GM12873 (cell line): Measurements from ENCODE around the gene PPP1R14C.

ENCODE experiments used
- CTCF ChIP-seq: IDR thresholded peaks from 2 replicates; pipeline ENCODE4 v1.5.1; 2012; ENCODE audit warnings: low read depth, mild to moderate bottlenecking, moderate library complexity, low read length, control low read depth; ENCODE audit not compliant: insufficient read depth; ENCODE audit errors: missing control alignments

Gene PPP1R14C

GRCh38 chr6:150189122-150189521 is 46.3 kb downstream of the PPP1R14C start:
- no peak for TF ChIP-seq CTCF

- TF ChIP-seq CTCF: no peak
These were observed 49.0 kb downstream of the PPP1R14C start for GRCh38 chr6:150191809-150192208.

- TF ChIP-seq CTCF: no peak
These were observed 51.4 kb downstream of the PPP1R14C start for GRCh38 chr6:150194195-150194594.

GRCh38 chr6:150195996-150196417 is 53.2 kb downstream of the PPP1R14C start:
- no peak for TF ChIP-seq CTCF

- no peak for TF ChIP-seq CTCF
These were observed 54.3 kb downstream of the PPP1R14C start for GRCh38 chr6:150196942-150197745.

GRCh38 chr6:150198532-150198931 is 55.7 kb downstream of the PPP1R14C start:
- TF ChIP-seq CTCF: no peak

- no peak for TF ChIP-seq CTCF
These were observed 56.4 kb downstream of the PPP1R14C start for GRCh38 chr6:150199241-150199640.
